Activated naive CD4-positive, alpha-beta T cell treated with anti-CD3 and anti-CD28 coated beads, Interleukin-2, amount 50 U/mL, for 24 hours (primary cell): ENCODE results near the gene YWHAB.

Source experiments
- H3K27ac Mint-ChIP-seq: one replicate; pipeline ENCODE4 v1.8.0; 2021; ENCODE audit warnings: mild to moderate bottlenecking, mixed read lengths
- H3K27me3 Mint-ChIP-seq: one replicate; pipeline ENCODE4 v1.8.0; 2021; ENCODE audit warnings: mixed read lengths
- H3K36me3 Mint-ChIP-seq: one replicate; pipeline ENCODE4 v1.8.0; 2021; ENCODE audit warnings: mixed read lengths
- H3K4me1 Mint-ChIP-seq: one replicate; pipeline ENCODE4 v1.8.0; 2021; ENCODE audit warnings: mixed read lengths
- H3K4me3 Mint-ChIP-seq: one replicate; pipeline ENCODE4 v1.8.0; 2021; ENCODE audit warnings: mild to moderate bottlenecking, mixed read lengths
- H3K9me3 Mint-ChIP-seq: one replicate; pipeline ENCODE4 v1.8.0; 2021; ENCODE audit warnings: mixed read lengths

YWHAB gene

GRCh38 chr20:44891826-44892225 is 6.3 kb downstream of the YWHAB start:
- Mint-ChIP-seq H3K4me1 (peaks cover 94% of the 10 kb centered on the region), H3K36me3 (peaks cover 4% of the 10 kb centered on the region), H3K27me3 (no peaks in the 10 kb centered on the region), H3K4me3 (peak overlapping the region; percentile 69), H3K27ac (peak overlapping the region; percentile 87), H3K9me3 (no peaks in the 10 kb centered on the region)

GRCh38 chr20:44894959-44895358 is 9.5 kb downstream of the YWHAB start:
- peaks cover 4% of the 10 kb centered on the region for H3K36me3 Mint-ChIP-seq
- H3K4me3 Mint-ChIP-seq = peak overlapping the region; percentile 34
- H3K9me3 Mint-ChIP-seq = no peaks in the 10 kb centered on the region
- H3K4me1 Mint-ChIP-seq = peaks cover 90% of the 10 kb centered on the region
- H3K27ac Mint-ChIP-seq = peak overlapping the region; percentile 24
- no peaks in the 10 kb centered on the region for H3K27me3 Mint-ChIP-seq

- Mint-ChIP-seq H3K4me1 (peaks cover 91% of the 10 kb centered on the region), H3K27ac (peak overlapping the region; percentile 51), H3K36me3 (peaks cover 10% of the 10 kb centered on the region), H3K9me3 (no peaks in the 10 kb centered on the region), H3K4me3 (peak overlapping the region; percentile 54), H3K27me3 (no peaks in the 10 kb centered on the region)
Observed at GRCh38 chr20:44896583-44896982, 11.1 kb downstream of the YWHAB start.

- H3K4me3 Mint-ChIP-seq = no peak overlapping the region
- peaks cover 10% of the 10 kb centered on the region for H3K36me3 Mint-ChIP-seq
- peaks cover 91% of the 10 kb centered on the region for H3K4me1 Mint-ChIP-seq
- no peaks in the 10 kb centered on the region for H3K9me3 Mint-ChIP-seq
- peak overlapping the region; percentile 70 for H3K27ac Mint-ChIP-seq
- no peaks in the 10 kb centered on the region for H3K27me3 Mint-ChIP-seq
Observed at GRCh38 chr20:44897133-44897532, 11.6 kb downstream of the YWHAB start.

GRCh38 chr20:44900231-44900854 is 14.8 kb downstream of the YWHAB start:
- Mint-ChIP-seq H3K27ac (peak overlapping the region; percentile 84), H3K4me3 (peak overlapping the region; percentile 26), H3K4me1 (peaks cover 67% of the 10 kb centered on the region), H3K36me3 (peaks cover 13% of the 10 kb centered on the region), H3K9me3 (no peaks in the 10 kb centered on the region), H3K27me3 (no peaks in the 10 kb centered on the region)

GRCh38 chr20:44901974-44902373 is 16.5 kb downstream of the YWHAB start:
- peak overlapping the region; percentile 10 for H3K27ac Mint-ChIP-seq
- H3K27me3 Mint-ChIP-seq = no peaks in the 10 kb centered on the region
- H3K4me1 Mint-ChIP-seq = peaks cover 51% of the 10 kb centered on the region
- H3K36me3 Mint-ChIP-seq = peaks cover 12% of the 10 kb centered on the region
- H3K4me3 Mint-ChIP-seq = no peak overlapping the region
- no peaks in the 10 kb centered on the region for H3K9me3 Mint-ChIP-seq

- peaks cover 34% of the 10 kb centered on the region for H3K4me1 Mint-ChIP-seq
- H3K9me3 Mint-ChIP-seq = no peaks in the 10 kb centered on the region
- peaks cover 14% of the 10 kb centered on the region for H3K36me3 Mint-ChIP-seq
- no peak overlapping the region for H3K4me3 Mint-ChIP-seq
- H3K27me3 Mint-ChIP-seq = no peaks in the 10 kb centered on the region
- no peak overlapping the region for H3K27ac Mint-ChIP-seq
Observed at GRCh38 chr20:44904377-44904776, 18.9 kb downstream of the YWHAB start.

- H3K27me3 Mint-ChIP-seq = no peaks in the 10 kb centered on the region
- H3K36me3 Mint-ChIP-seq = peaks cover 6% of the 10 kb centered on the region
- no peaks in the 10 kb centered on the region for H3K9me3 Mint-ChIP-seq
- H3K27ac Mint-ChIP-seq = peak overlapping the region; percentile 27
- peak overlapping the region; percentile 79 for H3K4me3 Mint-ChIP-seq
- H3K4me1 Mint-ChIP-seq = peaks cover 23% of the 10 kb centered on the region
Observed at GRCh38 chr20:44908987-44909871, 23.7 kb downstream of the YWHAB start.

- Mint-ChIP-seq H3K27me3 (no peaks in the 10 kb centered on the region), H3K4me1 (peaks cover 31% of the 10 kb centered on the region), H3K27ac (peak within 1 kb of the TSS; percentile 41), H3K9me3 (no peaks in the 10 kb centered on the region), H3K4me3 (peak within 1 kb of the TSS; percentile 86), H3K36me3 (peaks cover 6% of the 10 kb centered on the region)
Observed at GRCh38 chr20:44909872-44910689, 24.6 kb downstream of the YWHAB start, which contains the start of gene PABPC1L. Gene PABPC1L (plus strand): TSS chr20:44910060. CDS start chr20:44910144, 84 bp downstream.

- Mint-ChIP-seq H3K4me1 (peaks cover 32% of the 10 kb centered on the region), H3K27ac (no peak overlapping the region), H3K4me3 (peak overlapping the region; percentile 86), H3K27me3 (no peaks in the 10 kb centered on the region), H3K9me3 (no peaks in the 10 kb centered on the region), H3K36me3 (peaks cover 6% of the 10 kb centered on the region)
Observed at GRCh38 chr20:44910690-44911262, 25.3 kb downstream of the YWHAB start.

GRCh38 chr20:44911264-44911921 is 25.9 kb downstream of the YWHAB start:
- peaks cover 4% of the 10 kb centered on the region for H3K36me3 Mint-ChIP-seq
- peaks cover 32% of the 10 kb centered on the region for H3K4me1 Mint-ChIP-seq
- H3K4me3 Mint-ChIP-seq = peak overlapping the region; percentile 58
- H3K27ac Mint-ChIP-seq = no peak overlapping the region
- H3K9me3 Mint-ChIP-seq = no peaks in the 10 kb centered on the region
- no peaks in the 10 kb centered on the region for H3K27me3 Mint-ChIP-seq

- peaks cover 32% of the 10 kb centered on the region for H3K4me1 Mint-ChIP-seq
- peaks cover 6% of the 10 kb centered on the region for H3K36me3 Mint-ChIP-seq
- no peaks in the 10 kb centered on the region for H3K9me3 Mint-ChIP-seq
- H3K4me3 Mint-ChIP-seq = no peak overlapping the region
- no peak overlapping the region for H3K27ac Mint-ChIP-seq
- H3K27me3 Mint-ChIP-seq = no peaks in the 10 kb centered on the region
Observed at GRCh38 chr20:44912189-44912588, 26.7 kb downstream of the YWHAB start.

- Mint-ChIP-seq H3K4me3 (no peak overlapping the region), H3K27me3 (no peaks in the 10 kb centered on the region), H3K9me3 (no peaks in the 10 kb centered on the region), H3K36me3 (peaks cover 6% of the 10 kb centered on the region), H3K4me1 (peaks cover 25% of the 10 kb centered on the region), H3K27ac (no peak overlapping the region)
Observed at GRCh38 chr20:44914924-44915323, 29.4 kb downstream of the YWHAB start.

GRCh38 chr20:44916586-44916985 is 31.1 kb downstream of the YWHAB start:
- peaks cover 6% of the 10 kb centered on the region for H3K36me3 Mint-ChIP-seq

GRCh38 chr20:44917399-44917798 is 31.9 kb downstream of the YWHAB start:
- H3K9me3 Mint-ChIP-seq = no peaks in the 10 kb centered on the region
- H3K27me3 Mint-ChIP-seq = no peaks in the 10 kb centered on the region
- no peak overlapping the region for H3K4me3 Mint-ChIP-seq
- peaks cover 6% of the 10 kb centered on the region for H3K36me3 Mint-ChIP-seq
- H3K4me1 Mint-ChIP-seq = peaks cover 18% of the 10 kb centered on the region
- H3K27ac Mint-ChIP-seq = no peak overlapping the region

More at GRCh38 chr20:44916586-44916985, 31.1 kb downstream of the YWHAB start:
- Mint-ChIP-seq H3K4me1 (peaks cover 19% of the 10 kb centered on the region), H3K27ac (no peak overlapping the region), H3K27me3 (no peaks in the 10 kb centered on the region), H3K9me3 (no peaks in the 10 kb centered on the region), H3K4me3 (no peak overlapping the region)
